SK-N-SH (cell line): Measurements from ENCODE around the gene KMT2E.

Experiments used
- CTCF ChIP-seq: fragments of 200-600 bp; sonication (generic); IDR thresholded peaks from 2 replicates; pipeline ENCODE4 v1.6.1; 2017; ENCODE audit warnings: antibody characterized with exemption, mild to moderate bottlenecking, moderate library complexity
- EP300 ChIP-seq, 2 experiments: IDR thresholded peaks; 2 replicates each; pipeline versions ENCODE4 v1.4.0 to v1.6.1; 2012; ENCODE audit warnings: borderline replicate concordance in 1 of 2, low read depth in 1 of 2, low read length in 1 of 2
- EZH2phosphoT487 ChIP-seq: fragments of 200-600 bp; sonication (generic); IDR thresholded peaks from 2 replicates; pipeline ENCODE4 v1.6.1; 2017; ENCODE audit warnings: low read depth, mixed run types, mild to moderate bottlenecking, antibody characterized with exemption, moderate library complexity, borderline replicate concordance
- FOSL2 ChIP-seq: IDR thresholded peaks from 2 replicates; pipeline ENCODE4 v1.4.0; 2012; ENCODE audit warnings: low read depth, mild to moderate bottlenecking, moderate library complexity, borderline replicate concordance
- FOXM1 ChIP-seq: IDR thresholded peaks from 2 replicates; pipeline ENCODE4 v1.4.0; 2012; ENCODE audit warnings: low read depth, mild to moderate bottlenecking
- MAX ChIP-seq: IDR thresholded peaks from 2 replicates; pipeline ENCODE4 v1.4.0; 2012; ENCODE audit warnings: low read depth
- NRF1 ChIP-seq: IDR thresholded peaks from 2 replicates; pipeline ENCODE4 v1.6.1; 2012; ENCODE audit warnings: low read depth, mild to moderate bottlenecking, low read length
- POLR2AphosphoS5 ChIP-seq: IDR thresholded peaks from 2 replicates; pipeline ENCODE4 v1.6.1; 2012; ENCODE audit warnings: low read depth, low read length
- RAD21 ChIP-seq: IDR thresholded peaks from 2 replicates; pipeline ENCODE4 v1.6.1; 2012; ENCODE audit warnings: mild to moderate bottlenecking, low read length
- REST ChIP-seq: IDR thresholded peaks from 2 replicates; pipeline ENCODE4 v1.6.1; 2012; ENCODE audit warnings: mild to moderate bottlenecking, low read depth, low read length, moderate library complexity
- TEAD4 ChIP-seq: IDR thresholded peaks from 2 replicates; pipeline ENCODE4 v1.4.0; 2012; ENCODE audit warnings: mild to moderate bottlenecking, borderline replicate concordance; ENCODE audit not compliant: insufficient read depth
- USF2 ChIP-seq: fragments of 150-350 bp; IDR thresholded peaks from 2 replicates; pipeline ENCODE4 v1.6.1; 2017; ENCODE audit warnings: antibody characterized with exemption, low read length, low read depth, borderline replicate concordance
- YY1 ChIP-seq: IDR thresholded peaks from 2 replicates; pipeline ENCODE4 v1.4.0; 2012; ENCODE audit warnings: low read depth, mild to moderate bottlenecking
- ZBTB33 ChIP-seq: IDR thresholded peaks from 2 replicates; pipeline ENCODE4 v1.4.0; 2012; ENCODE audit warnings: low read depth, borderline replicate concordance

GRCh38 chr7:104982308-104983075 lies 31.5 kb upstream of the KMT2E start:
- TF ChIP-seq CTCF (no peak), RAD21 (no peak), EP300 (IDR thresholded peaks at IDR 0.05; ENCODE audit: borderline replicate concordance in 1 of 2, low read depth in 1 of 2, low read length in 1 of 2) (peak in 1 of 2 experiments; percentile 25; a peak in 1 of 4 replicates), POLR2AphosphoS5 (no peak; the same call in 1 of the 2 replicates), USF2 (no peak), NRF1 (no peak), YY1 (no peak), TEAD4 (no peak), EZH2phosphoT487 (no peak), FOXM1 (no peak), MAX (no peak), ZBTB33 (no peak), FOSL2 (no peak), REST (no peak)
